ENCODE measurements around the gene LEFTY2.

DNA sequence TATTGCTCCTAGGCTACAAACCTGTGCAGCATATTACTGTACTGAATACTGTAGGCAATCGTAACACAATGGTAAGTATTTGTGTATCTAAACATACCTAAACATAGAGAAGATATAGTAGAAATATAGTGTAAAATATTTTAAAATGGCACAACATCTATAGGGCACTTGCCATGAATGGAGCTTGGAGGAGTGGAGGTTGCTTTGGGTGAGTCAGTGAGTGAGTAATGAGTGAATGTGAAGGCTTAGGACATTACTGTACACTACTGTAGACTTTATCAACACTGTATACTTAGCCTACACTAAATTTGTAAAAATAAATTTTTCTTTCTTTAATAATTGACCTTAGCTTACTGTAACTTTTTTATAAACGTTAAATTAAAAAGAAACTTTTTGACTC is 7.9 kb downstream of the LEFTY2 start:
- TF ChIP-seq, protein P1, sequence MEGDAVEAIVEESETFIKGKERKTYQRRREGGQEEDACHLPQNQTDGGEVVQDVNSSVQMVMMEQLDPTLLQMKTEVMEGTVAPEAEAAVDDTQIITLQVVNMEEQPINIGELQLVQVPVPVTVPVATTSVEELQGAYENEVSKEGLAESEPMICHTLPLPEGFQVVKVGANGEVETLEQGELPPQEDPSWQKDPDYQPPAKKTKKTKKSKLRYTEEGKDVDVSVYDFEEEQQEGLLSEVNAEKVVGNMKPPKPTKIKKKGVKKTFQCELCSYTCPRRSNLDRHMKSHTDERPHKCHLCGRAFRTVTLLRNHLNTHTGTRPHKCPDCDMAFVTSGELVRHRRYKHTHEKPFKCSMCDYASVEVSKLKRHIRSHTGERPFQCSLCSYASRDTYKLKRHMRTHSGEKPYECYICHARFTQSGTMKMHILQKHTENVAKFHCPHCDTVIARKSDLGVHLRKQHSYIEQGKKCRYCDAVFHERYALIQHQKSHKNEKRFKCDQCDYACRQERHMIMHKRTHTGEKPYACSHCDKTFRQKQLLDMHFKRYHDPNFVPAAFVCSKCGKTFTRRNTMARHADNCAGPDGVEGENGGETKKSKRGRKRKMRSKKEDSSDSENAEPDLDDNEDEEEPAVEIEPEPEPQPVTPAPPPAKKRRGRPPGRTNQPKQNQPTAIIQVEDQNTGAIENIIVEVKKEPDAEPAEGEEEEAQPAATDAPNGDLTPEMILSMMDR (IDR thresholded peaks at IDR 0.05; ENCODE audit: extremely low read depth in 1 of 2, insufficient read depth in 1 of 2, low read depth in 1 of 2, low read length in 2 of 2): no peak
- TF ChIP-seq EZH2 (IDR thresholded peaks at IDR 0.05; ENCODE audit: borderline replicate concordance, low read depth, low read length, severe bottlenecking) (no peak), POLR2AphosphoS5 (IDR thresholded peaks at IDR 0.05; ENCODE audit: insufficient read depth, low read depth, low read length) (no peak), POLR2A (IDR thresholded peaks at IDR 0.05; ENCODE audit: low read depth, low read length) (no peak)
- TF ChIP-seq, protein P2, sequence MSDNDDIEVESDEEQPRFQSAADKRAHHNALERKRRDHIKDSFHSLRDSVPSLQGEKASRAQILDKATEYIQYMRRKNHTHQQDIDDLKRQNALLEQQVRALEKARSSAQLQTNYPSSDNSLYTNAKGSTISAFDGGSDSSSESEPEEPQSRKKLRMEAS (IDR thresholded peaks at IDR 0.05; ENCODE audit: insufficient read depth, insufficient read length): no peak
